A549 treated with DMSO at 1 μM for 4 hours (cell line): ENCODE measurements around the gene IL5. TPM values are rescaled to one million over a fixed set of nuclear protein-coding genes. Genes with fewer than 3 reads are reported as not detected.

Experiments
- total RNA-seq: library from RNA; stranded (reverse); fragments of 200-300 nt; extraction: Qiagen RNA extraction; gene quantifications from 5 replicates; pipeline ENCODE4 v1.2.3, GENCODE V29; 2022; ENCODE audit warnings: low read depth

The IL5 gene
- not detected in 5 replicates for total RNA-seq

GRCh38 chr5:132543472-132544201, at the start of gene IL5:
Gene IL5, minus strand, starts transcription at chr5:132543522. Its CDS starts 44 bp downstream, at chr5:132543478.

DNA sequence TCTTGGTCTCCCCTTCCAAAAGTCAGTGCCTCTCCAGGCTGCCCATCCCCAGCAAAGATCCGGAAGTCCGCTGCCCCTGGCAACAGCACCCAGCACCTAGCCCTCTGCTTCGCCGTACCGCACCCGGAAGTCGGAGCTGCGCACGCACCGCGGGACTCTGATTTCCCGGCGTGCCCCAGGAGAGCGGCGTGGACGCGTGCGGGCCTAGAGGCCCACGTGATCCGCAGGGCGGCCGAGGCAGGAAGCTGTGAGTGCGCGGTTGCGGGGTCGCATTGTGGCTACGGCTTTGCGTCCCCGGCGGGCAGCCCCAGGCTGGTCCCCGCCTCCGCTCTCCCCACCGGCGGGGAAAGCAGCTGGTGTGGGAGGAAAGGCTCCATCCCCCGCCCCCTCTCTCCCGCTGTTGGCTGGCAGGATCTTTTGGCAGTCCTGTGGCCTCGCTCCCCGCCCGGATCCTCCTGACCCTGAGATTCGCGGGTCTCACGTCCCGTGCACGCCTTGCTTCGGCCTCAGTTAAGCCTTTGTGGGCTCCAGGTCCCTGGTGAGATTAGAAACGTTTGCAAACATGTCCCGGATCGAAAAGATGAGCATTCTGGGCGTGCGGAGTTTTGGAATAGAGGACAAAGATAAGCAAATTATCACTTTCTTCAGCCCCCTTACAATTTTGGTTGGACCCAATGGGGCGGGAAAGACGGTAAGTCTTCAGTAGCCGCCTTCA, 13.6 kb upstream of the IL5 start, which contains the start of gene RAD50:
TSS of gene RAD50 (plus strand) at position 215 of the 715 bp plus-strand sequence. CDS start at position 563, 348 bp downstream.

Other genes starting within 250 kb of the IL5 start
- 3.6 to 5.5 TPM (median 4.1 TPM) in 5 replicates for gene SLC22A4, start 249.1 kb downstream of the IL5 start, total RNA-seq
- 14.8 to 18.7 TPM (median 16.1 TPM) in 5 replicates for gene SLC22A5, start 173.8 kb downstream of the IL5 start, total RNA-seq
- gene IRF1, start 52.7 kb downstream of the IL5 start, total RNA-seq, result 31.5 to 39.9 TPM (median 34.6 TPM) in 5 replicates
- gene RAD50, start 13.5 kb upstream of the IL5 start, total RNA-seq, result 27.8 to 38.1 TPM (median 32.6 TPM) in 5 replicates
- gene IL13, start 114.7 kb upstream of the IL5 start, total RNA-seq, result 0.06 to 0.11 TPM in 2 of 5 replicates, not detected in the others
- not detected in 5 replicates for gene IL4, start 130.5 kb upstream of the IL5 start, total RNA-seq
- gene KIF3A, start 194.0 kb upstream of the IL5 start, total RNA-seq, result 8.2 to 12.7 TPM (median 10.9 TPM) in 5 replicates
- 0.06 to 0.56 TPM (median 0.15 TPM) in 4 of 5 replicates, not detected in the other for gene CCNI2, start 203.9 kb upstream of the IL5 start, total RNA-seq
- gene SEPTIN8, start 233.7 kb upstream of the IL5 start, total RNA-seq, result 16.5 to 23.2 TPM (median 19.2 TPM) in 5 replicates